H1 (cell line): ENCODE results near the gene SWT1.

ENCODE experiments used
- CTCF ChIP-seq, 3 experiments: IDR thresholded peaks; 1 replicate in 2 of 3; 2 replicates in 1 of 3; pipeline versions ENCODE4 v1.5.1 to v1.6.1; 2011; ENCODE audit warnings: low read length in 3 of 3, mild to moderate bottlenecking in 3 of 3, inconsistent platforms in 2 of 3, low read depth in 1 of 3, moderate library complexity in 1 of 3; ENCODE audit not compliant: insufficient read depth in 1 of 3; ENCODE audit errors: control extremely low read depth in 1 of 3
- GTF2F1 ChIP-seq: IDR thresholded peaks from 2 replicates; pipeline ENCODE4 v1.6.1; 2012; ENCODE audit warnings: low read depth, low read length, improper control_type of control experiment, borderline replicate concordance

- TF ChIP-seq CTCF (IDR thresholded peaks at IDR 0.05; ENCODE audit: control extremely low read depth in 1 of 3, insufficient read depth in 1 of 3, low read depth in 1 of 3, low read length in 3 of 3) (no peak), GTF2F1 (no peak)
Observed at GRCh38 chr1:185157599-185158412, 839 bp downstream of the SWT1 start.
